ENCODE measurements around the gene ALAD. TPM values are rescaled to one million over a fixed set of nuclear protein-coding genes. Genes with fewer than 3 reads are reported as not detected.
A peak's percentile ranks its signal among the peaks of the same experiment; 100 is the strongest.

Gene ALAD
- total and polyA plus RNA-seq, 9 of the 15 experiments (the other 6 are each of a cell fraction or from before 2014, with no cell fraction given), result 1.3 to 12.7 (median 6.8) TPM

DNA sequence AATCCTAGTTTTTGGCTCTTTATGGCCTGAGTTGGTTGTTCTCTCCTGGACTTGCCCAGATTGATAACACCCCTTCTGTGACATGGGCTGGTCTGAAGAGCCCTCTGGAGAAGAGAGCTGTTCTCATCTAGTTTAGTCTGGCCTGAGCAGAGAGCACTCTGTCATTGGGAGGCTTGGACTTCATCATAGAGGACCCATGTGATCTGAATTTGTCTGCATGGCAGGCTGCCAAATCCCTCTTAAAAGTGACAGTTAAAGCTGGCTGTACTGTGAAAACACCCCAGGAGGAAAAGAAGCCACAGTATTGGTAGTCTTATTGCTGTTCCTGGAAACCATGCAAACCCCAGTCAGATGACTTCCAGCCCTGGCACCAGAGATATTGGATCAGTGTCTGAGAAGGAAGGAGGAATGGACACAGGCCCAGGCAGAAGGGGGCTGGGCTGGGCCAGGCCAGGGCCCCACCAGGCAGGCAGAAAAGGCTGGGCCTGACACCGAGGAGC lies 57.3 kb downstream of the ALAD start:
- no peaks in the 10 kb centered on the region for H3K9me1 ChIP-seq (ENCODE audit: control insufficient read depth, insufficient read depth, low read length)
- ATAC-seq (peak; percentile 69), FAIRE-seq (peak; percentile 88), DNase-seq (ENCODE audit: extremely low read depth in 1 of 4, low spot score in 3 of 4) (peak in 3 of 4 experiments; percentile 36 to 90 (median 62))
- H2AFZ ChIP-seq (ENCODE audit: low read depth, low read length), result peak overlapping the region; percentile 67
- no peaks in the 10 kb centered on the region for H3K36me3 ChIP-seq (ENCODE audit: control insufficient read depth, insufficient read depth, low read length)
- CTCF ChIA-PET (ENCODE audit: low intra/inter-chr PET ratio), result no interaction called here
- intact Hi-C loops (cut with micrococcal nuclease) (no loop called here), in situ Hi-C loops (cut with MboI) (no loop called here)
- no peaks in the 10 kb centered on the region for H3K27me3 ChIP-seq (ENCODE audit: control insufficient read depth in 2 of 2, insufficient read depth in 2 of 2, low read length in 2 of 2)
- no peak overlapping the region; the same call in 1 of the 2 replicates for H3K4me2 ChIP-seq (ENCODE audit: insufficient read depth, low read length)
- POLR2A ChIA-PET, result interaction anchor here (0.9 to 1.0 kb wide), 3 partner anchors 8 to 67 kb away, joined by 3 to 4 read pairs (median 3); partner anchors contain the start of genes C9orf43 and POLE3
- BruUV-seq (replicated peaks), result no TSS peak
- H3K4me3 ChIP-seq, result no peak overlapping the region
- H4K20me1 ChIP-seq (replicated peaks; ENCODE audit: control insufficient read depth, insufficient read depth, low read length), result no peaks in the 10 kb centered on the region
- H3K9ac ChIP-seq (ENCODE audit: insufficient read depth in 1 of 2, low read depth in 2 of 2, low read length in 2 of 2), result peak overlapping the region; percentile 2 to 83; a peak in 2 of 4 replicates
- no peaks in the 10 kb centered on the region for H3K79me2 ChIP-seq (ENCODE audit: control insufficient read depth, insufficient read depth, low read length)
- peak overlapping the region; percentile 77; the same call in 1 of the 3 replicates for H3K27ac ChIP-seq (ENCODE audit: extremely low read depth, low read depth, low read length)
- H3K9me3 ChIP-seq (replicated peaks; ENCODE audit: control insufficient read depth, insufficient read depth, low read depth, low read length), result no peaks in the 10 kb centered on the region
- WGBS (ENCODE audit: insufficient coverage, low coverage, missing lambda C conversion rate), result 22% methylated on average over 1 of the region's 1 CpG
- peaks cover 11 to 16% of the 10 kb centered on the region in 2 experiments; a peak in 4 of 5 replicates for H3K4me1 ChIP-seq (replicated peaks in 1 of 2; ENCODE audit: control insufficient read depth in 2 of 2, insufficient read depth in 2 of 2, low read length in 2 of 2)
- TF ChIP-seq, protein P1, sequence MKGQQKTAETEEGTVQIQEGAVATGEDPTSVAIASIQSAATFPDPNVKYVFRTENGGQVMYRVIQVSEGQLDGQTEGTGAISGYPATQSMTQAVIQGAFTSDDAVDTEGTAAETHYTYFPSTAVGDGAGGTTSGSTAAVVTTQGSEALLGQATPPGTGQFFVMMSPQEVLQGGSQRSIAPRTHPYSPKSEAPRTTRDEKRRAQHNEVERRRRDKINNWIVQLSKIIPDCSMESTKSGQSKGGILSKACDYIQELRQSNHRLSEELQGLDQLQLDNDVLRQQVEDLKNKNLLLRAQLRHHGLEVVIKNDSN (CRISPR knock-in tag; IDR thresholded peaks at IDR 0.05), result peak; percentile 66
- TF ChIP-seq RAD51 (IDR thresholded peaks at IDR 0.05; ENCODE audit: borderline replicate concordance, low read depth) (peak; percentile 60; the same call in 1 of the 2 replicates), PHF21A (IDR thresholded peaks at IDR 0.05; ENCODE audit: borderline replicate concordance, low read depth) (peak; percentile 76; the same call in 1 of the 2 replicates), ZNF384 (IDR thresholded peaks at IDR 0.05; ENCODE audit: low read depth, low read length) (no peak), ATF1 (CRISPR knock-in tag; IDR thresholded peaks at IDR 0.05) (no peak), ATF1 (tag; IDR thresholded peaks at IDR 0.05) (peak; percentile 58), ARID1B (IDR thresholded peaks at IDR 0.05) (no peak), PHF8 (IDR thresholded peaks at IDR 0.05; ENCODE audit: borderline replicate concordance, low read length) (peak; percentile 30; the same call in 1 of the 2 replicates), L3MBTL2 (IDR thresholded peaks at IDR 0.05) (peak; percentile 81), PRDM10 (IDR thresholded peaks at IDR 0.05; ENCODE audit: partially characterized antibody) (peak; percentile 97), MLLT1 (IDR thresholded peaks at IDR 0.05) (peak in 1 of 2 experiments; percentile 97; a peak in 2 of 4 replicates), TFAP4 (CRISPR knock-in tag; IDR thresholded peaks at IDR 0.05; ENCODE audit: borderline replicate concordance) (peak; percentile 27; the same call in 1 of the 2 replicates), ATF7 (IDR thresholded peaks at IDR 0.05) (peak; percentile 69; the same call in 1 of the 2 replicates), EP300 (IDR thresholded peaks at IDR 0.05; ENCODE audit: low read length) (peak; percentile 6; the same call in 1 of the 2 replicates), ATF4 (CRISPR knock-in tag; IDR thresholded peaks at IDR 0.05) (no peak)
